Smooth muscle cell (in vitro differentiated cells): Measurements from ENCODE around the gene ATP11C. TPM values are rescaled to one million over a fixed set of nuclear protein-coding genes. Genes with fewer than 3 reads are reported as not detected.

Experiments used
- DNase-seq: peaks from one replicate; lab custom pipeline; 2025; ENCODE audit not compliant: unreplicated experiment; lab: John Stamatoyannopoulos, UW
- H2AFZ ChIP-seq: fragments of 200-600 bp; sonication (generic); 2 replicates; pipeline ENCODE4 v1.6.0; 2016; ENCODE audit warnings: antibody characterized with exemption, low read depth, mild to moderate bottlenecking
- H3F3A ChIP-seq: fragments of 200-600 bp; sonication (generic); 2 replicates; pipeline ENCODE4 v1.6.0; 2017; ENCODE audit warnings: antibody characterized with exemption, low read depth
- H3K27ac ChIP-seq: fragments of 200-600 bp; sonication (generic); 2 replicates; pipeline ENCODE4 v1.5.1; 2016; ENCODE audit warnings: low read depth, mild to moderate bottlenecking
- H3K27me3 ChIP-seq: fragments of 200-600 bp; sonication (generic); 2 replicates; pipeline ENCODE4 v1.6.1; 2016; ENCODE audit warnings: low read depth, mild to moderate bottlenecking
- H3K36me3 ChIP-seq: fragments of 200-600 bp; sonication (generic); 2 replicates; pipeline ENCODE4 v1.5.1; 2016; ENCODE audit warnings: low read depth
- H3K4me1 ChIP-seq: fragments of 200-600 bp; sonication (generic); 2 replicates; pipeline ENCODE4 v1.5.1; 2016; ENCODE audit warnings: low read depth
- H3K4me2 ChIP-seq: fragments of 200-600 bp; sonication (generic); 2 replicates; pipeline ENCODE4 v1.6.0; 2016; ENCODE audit warnings: mild to moderate bottlenecking
- H3K4me3 ChIP-seq: fragments of 200-600 bp; sonication (generic); 2 replicates; pipeline ENCODE4 v1.5.1; 2016; ENCODE audit warnings: mild to moderate bottlenecking
- H3K79me2 ChIP-seq: fragments of 200-600 bp; sonication (generic); 2 replicates; pipeline ENCODE4 v1.6.0; 2016; ENCODE audit warnings: low read depth, mild to moderate bottlenecking
- H3K9ac ChIP-seq: fragments of 200-600 bp; sonication (generic); 2 replicates; pipeline ENCODE4 v1.6.0; 2016; ENCODE audit warnings: low read depth
- H3K9me3 ChIP-seq: fragments of 200-600 bp; sonication (generic); replicated peaks from 2 replicates; pipeline ENCODE4 v1.5.1; 2016; ENCODE audit warnings: low read depth
- H4K20me1 ChIP-seq: fragments of 200-600 bp; sonication (generic); 2 replicates; pipeline ENCODE4 v1.6.0; 2016; ENCODE audit warnings: low read depth
- CTCF ChIP-seq: fragments of 200-600 bp; sonication (generic); IDR thresholded peaks from 2 replicates; pipeline ENCODE4 v1.5.1; 2017; ENCODE audit warnings: borderline replicate concordance, mild to moderate bottlenecking, antibody characterized with exemption; ENCODE audit not compliant: insufficient read depth, poor library complexity, severe bottlenecking
- WGBS: methylation state at CpG from one replicate; pipeline ENCODE4 v1.1.7; 2016; ENCODE audit warnings: low lambda C conversion rate; 5-methylcytosine and 5-hydroxymethylcytosine counted together
- polyA plus RNA-seq: library from polyadenylated mRNA; unstranded; fragments of >200 nt; fragmentation: Nextera tagmentation; extraction: Ambion mirVana; gene quantifications from 2 replicates; pipeline ENCODE4 v1.2.1, GENCODE V29; 2016
- total RNA-seq: library from RNA; depleted of rRNA; stranded (reverse); fragments of >200 nt; gene quantifications from 2 replicates; pipeline ENCODE4 v1.2.3, GENCODE V29; 2014

ATP11C gene
- total and polyA plus RNA-seq, 2 experiments from 2014 or later: 3.2 to 17.1 TPM

GRCh38 chrX:139851730-139852129 lies 81.1 kb downstream of the ATP11C start:
- no peak for DNase-seq
- no peak overlapping the region for H3K4me3 ChIP-seq
- H3K27ac ChIP-seq: no peak overlapping the region
- H3K9me3 ChIP-seq: no peaks in the 10 kb centered on the region
- no peaks in the 10 kb centered on the region for H3K4me1 ChIP-seq
- TF ChIP-seq CTCF: no peak
- no peak overlapping the region for H2AFZ ChIP-seq
- H4K20me1 ChIP-seq: no peaks in the 10 kb centered on the region
- 100% methylated on average over 3 of the region's 3 CpGs for WGBS
- no peak overlapping the region for H3K4me2 ChIP-seq
- H3K36me3 ChIP-seq: no peaks in the 10 kb centered on the region
- no peak overlapping the region for H3K9ac ChIP-seq
- H3K27me3 ChIP-seq: no peaks in the 10 kb centered on the region
- H3F3A ChIP-seq: no peaks in the 10 kb centered on the region
- no peaks in the 10 kb centered on the region for H3K79me2 ChIP-seq

GRCh38 chrX:139850968-139851367 lies 81.9 kb downstream of the ATP11C start:
- Histone ChIP-seq H3K79me2 (no peaks in the 10 kb centered on the region), H3K9ac (no peak overlapping the region), H3K4me1 (no peaks in the 10 kb centered on the region), H3K4me3 (no peak overlapping the region), H3K36me3 (no peaks in the 10 kb centered on the region), H3K27me3 (no peaks in the 10 kb centered on the region), H4K20me1 (no peaks in the 10 kb centered on the region), H3K27ac (no peak overlapping the region), H3K9me3 (no peaks in the 10 kb centered on the region), H3F3A (no peaks in the 10 kb centered on the region), H2AFZ (no peak overlapping the region), H3K4me2 (no peak overlapping the region)
- TF ChIP-seq CTCF: no peak
- WGBS: 66% methylated on average over 2 of the region's 2 CpGs
- no peak for DNase-seq

GRCh38 chrX:139844884-139845283 lies 88.0 kb downstream of the ATP11C start:
- Histone ChIP-seq H3K4me3 (no peak overlapping the region), H3F3A (no peaks in the 10 kb centered on the region), H3K36me3 (no peaks in the 10 kb centered on the region), H2AFZ (no peak overlapping the region), H3K27ac (no peak overlapping the region), H4K20me1 (peaks cover 8% of the 10 kb centered on the region), H3K4me1 (no peaks in the 10 kb centered on the region), H3K27me3 (no peaks in the 10 kb centered on the region), H3K4me2 (no peak overlapping the region), H3K9me3 (no peaks in the 10 kb centered on the region), H3K9ac (no peak overlapping the region), H3K79me2 (no peaks in the 10 kb centered on the region)
- no peak for TF ChIP-seq CTCF
- DNase-seq: no peak
- WGBS: 75% methylated on average over 2 of the region's 2 CpGs

GRCh38 chrX:139844163-139844562 lies 88.7 kb downstream of the ATP11C start:
- DNase-seq: no peak
- Histone ChIP-seq H3K4me1 (no peaks in the 10 kb centered on the region), H3F3A (no peaks in the 10 kb centered on the region), H3K27ac (no peak overlapping the region), H3K79me2 (no peaks in the 10 kb centered on the region), H3K4me2 (no peak overlapping the region), H3K36me3 (no peaks in the 10 kb centered on the region), H3K4me3 (no peak overlapping the region), H3K9ac (no peak overlapping the region), H4K20me1 (peaks cover 8% of the 10 kb centered on the region), H3K27me3 (no peaks in the 10 kb centered on the region), H2AFZ (no peak overlapping the region), H3K9me3 (no peaks in the 10 kb centered on the region)
- 51% methylated on average over 2 of the region's 2 CpGs for whole genome bisulfite sequencing
- no peak for TF ChIP-seq CTCF
